GM10248 (cell line): ENCODE results near the gene ALKBH3.

Source experiments
- CTCF ChIA-PET: fragments of 300-600 bp; sonication (Branson Sonifier 250); formaldehyde crosslinking; extraction: SDS; loops from one replicate; lab custom pipeline; 2021; ENCODE audit warnings: antibody characterized with exemption; lab: Yijun Ruan, JAX
- POLR2A ChIA-PET: fragments of 350-650 bp; sonication (Branson Sonifier 250); formaldehyde crosslinking; extraction: SDS; loops from one replicate; lab custom pipeline; 2020; ENCODE audit warnings: antibody characterized with exemption; lab: Yijun Ruan, JAX
- DNase-seq: peaks from one replicate; pipeline ENCODE4 v3.0.0; 2012; ENCODE audit errors: extremely low spot score
- CTCF ChIP-seq: IDR thresholded peaks from 2 replicates; pipeline ENCODE4 v1.5.1; 2012; ENCODE audit warnings: mild to moderate bottlenecking, low read depth; ENCODE audit errors: extremely low read depth, missing control alignments, control extremely low read depth

ALKBH3 gene

GRCh38 chr11:43874738-43875137 lies 5.9 kb upstream of the ALKBH3 start:
- no peak for TF ChIP-seq CTCF
- CTCF ChIA-PET = interaction anchor here (3.4 kb wide), 1 partner anchor 15 kb away, joined by 17 read pairs; no protein-coding TSS in a partner anchor
- DNase-seq = no peak
- POLR2A ChIA-PET = no interaction called here

- no peak for TF ChIP-seq CTCF
- DNase-seq = no peak
- CTCF ChIA-PET = interaction anchor here (0.8 to 1.7 kb wide), 2 partner anchors 10 kb away, joined by 4 to 15 read pairs; no protein-coding TSS in a partner anchor
- POLR2A ChIA-PET = no interaction called here
Observed at GRCh38 chr11:43879789-43880639, 617 bp upstream of the ALKBH3 start.

- ChIA-PET CTCF (interaction anchor here (1.0 to 5.4 kb wide), 3 partner anchors 11 to 16 kb away, joined by 3 to 43 read pairs (median 5); partner anchors contain the start of gene ALKBH3), POLR2A (no interaction called here)
- no peak for TF ChIP-seq CTCF
- DNase-seq = no peak
Observed at GRCh38 chr11:43892851-43893250, 12.2 kb downstream of the ALKBH3 start.

- POLR2A ChIA-PET = no interaction called here
- CTCF ChIA-PET = interaction anchor here (3.1 kb wide), 1 partner anchor 15 kb away, joined by 11 read pairs; no protein-coding TSS in a partner anchor
- DNase-seq = no peak
- no peak for TF ChIP-seq CTCF
Observed at GRCh38 chr11:43894546-43894945, 13.9 kb downstream of the ALKBH3 start.

- no peak for TF ChIP-seq CTCF
- CTCF ChIA-PET = interaction anchor here (3.1 kb wide), 1 partner anchor 14 kb away, joined by 11 read pairs; no protein-coding TSS in a partner anchor
- POLR2A ChIA-PET = no interaction called here
Observed at GRCh38 chr11:43895601-43896000, 15.0 kb downstream of the ALKBH3 start.

GRCh38 chr11:43898574-43898973 lies 17.9 kb downstream of the ALKBH3 start:
- TF ChIP-seq CTCF = no peak
- CTCF ChIA-PET = interaction anchor here (2.1 kb wide), 1 partner anchor 9 kb away, joined by 14 read pairs; no protein-coding TSS in a partner anchor
- POLR2A ChIA-PET = no interaction called here
- no peak for DNase-seq

More at GRCh38 chr11:43895601-43896000, 15.0 kb downstream of the ALKBH3 start:
- DNase-seq = no peak
